NCI-H2171 treated with DMSO at 0.1 percent for 48 hours (cell line): ENCODE data around the gene RYR2.

Experiments used
- DNase-seq: peaks from one replicate; lab custom pipeline; 2025; lab: John Stamatoyannopoulos, UW

Gene RYR2

GRCh38 chr1:237041795-237042525, at the start of gene RYR2:
Gene RYR2 (plus strand): TSS chr1:237042184. CDS start chr1:237042522, 338 bp downstream.
- DNase-seq = peak; percentile 71

- DNase-seq = no peak
These were observed 49.5 kb upstream of the RYR2 start for GRCh38 chr1:236992449-236992848.

GRCh38 chr1:236994450-236994849, 47.5 kb upstream of the RYR2 start:
- no peak for DNase-seq

GRCh38 chr1:236997361-236997760, 44.6 kb upstream of the RYR2 start:
- DNase-seq = no peak

- DNase-seq = no peak
These were observed 44.1 kb upstream of the RYR2 start for GRCh38 chr1:236997882-236998281.

- peak; percentile 29 for DNase-seq
These were observed 43.4 kb upstream of the RYR2 start for GRCh38 chr1:236998546-236998945.

- DNase-seq = no peak
These were observed 41.8 kb upstream of the RYR2 start for GRCh38 chr1:237000191-237000590.

- no peak for DNase-seq
These were observed 38.5 kb upstream of the RYR2 start for GRCh38 chr1:237003516-237003915.

- DNase-seq = no peak
These were observed 37.9 kb upstream of the RYR2 start, which contains the start of gene MT1HL1 for GRCh38 chr1:237004116-237004515. Gene MT1HL1 (minus strand): TSS chr1:237004441. CDS start chr1:237004372, 69 bp downstream.

GRCh38 chr1:237005674-237006073, 36.3 kb upstream of the RYR2 start:
- no peak for DNase-seq

GRCh38 chr1:237007147-237007881, 34.7 kb upstream of the RYR2 start:
- no peak for DNase-seq

- DNase-seq = no peak
These were observed 32.4 kb upstream of the RYR2 start for GRCh38 chr1:237009611-237010010.

GRCh38 chr1:237011432-237011831, 30.6 kb upstream of the RYR2 start:
- no peak for DNase-seq

- no peak for DNase-seq
These were observed 29.6 kb upstream of the RYR2 start for GRCh38 chr1:237012361-237012760.

GRCh38 chr1:237012788-237013383, 29.1 kb upstream of the RYR2 start:
- peak; percentile 72 for DNase-seq

GRCh38 chr1:237013608-237014007, 28.4 kb upstream of the RYR2 start:
- DNase-seq = no peak

- no peak for DNase-seq
These were observed 25.4 kb upstream of the RYR2 start for GRCh38 chr1:237016626-237017025.

GRCh38 chr1:237018896-237019295, 23.1 kb upstream of the RYR2 start:
- DNase-seq = no peak

- DNase-seq = no peak
These were observed 16.5 kb upstream of the RYR2 start for GRCh38 chr1:237025358-237026074.

- no peak for DNase-seq
These were observed 12.7 kb upstream of the RYR2 start for GRCh38 chr1:237029240-237029639.

- no peak for DNase-seq
These were observed 12.0 kb upstream of the RYR2 start for GRCh38 chr1:237029850-237030535.

- DNase-seq = no peak
These were observed 10.5 kb upstream of the RYR2 start for GRCh38 chr1:237031480-237031879.
